ENCODE measurements around the gene GALNT17.

The GALNT17 gene

GRCh38 chr7:71285571-71286145 lies 153.7 kb downstream of the GALNT17 start:
- DNase-seq (ENCODE audit: low read depth in 3 of 3), result no peak

DNA sequence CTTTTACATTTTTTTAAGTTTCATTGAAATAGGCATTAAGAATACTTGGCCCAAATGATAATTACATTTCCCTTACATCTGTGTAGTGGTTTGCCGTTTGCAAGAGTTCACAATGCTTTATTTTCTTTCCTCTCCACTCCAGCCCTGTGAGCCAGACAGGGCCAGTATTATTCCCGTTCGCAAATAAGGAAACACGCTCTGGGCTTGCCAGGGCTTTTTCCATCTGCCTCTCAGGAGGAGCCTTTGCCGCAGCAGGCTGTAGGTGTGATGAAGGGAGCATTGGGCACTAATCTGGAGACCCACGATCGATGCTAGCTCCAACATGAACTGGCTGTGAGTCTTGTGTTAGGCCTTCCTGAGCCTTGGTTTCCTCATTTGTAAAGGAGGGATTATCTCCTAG lies 154.4 kb downstream of the GALNT17 start:
- DNase-seq (ENCODE audit: low read depth in 3 of 3), result no peak

DNA sequence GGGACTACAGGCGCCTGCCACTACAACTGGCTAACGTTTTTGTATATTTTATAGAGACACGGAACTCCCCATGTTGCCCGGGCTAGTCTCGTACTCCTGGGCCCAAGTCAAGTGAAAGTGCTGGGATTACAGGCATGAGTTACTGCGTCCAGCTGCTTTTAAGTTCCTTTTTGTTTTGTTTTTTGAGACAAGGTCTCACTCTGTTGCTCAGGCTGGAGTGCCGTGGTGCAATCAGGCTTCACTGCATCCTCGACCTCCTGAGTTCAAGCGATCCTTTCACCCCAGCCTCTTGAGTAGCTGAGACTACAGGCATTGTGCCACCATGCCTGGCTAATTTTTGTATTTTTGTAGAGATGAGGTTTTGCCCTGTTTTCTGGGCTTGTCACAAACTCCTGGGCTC lies 155.0 kb downstream of the GALNT17 start:
- no peak for DNase-seq (ENCODE audit: low read depth in 3 of 3)

DNA sequence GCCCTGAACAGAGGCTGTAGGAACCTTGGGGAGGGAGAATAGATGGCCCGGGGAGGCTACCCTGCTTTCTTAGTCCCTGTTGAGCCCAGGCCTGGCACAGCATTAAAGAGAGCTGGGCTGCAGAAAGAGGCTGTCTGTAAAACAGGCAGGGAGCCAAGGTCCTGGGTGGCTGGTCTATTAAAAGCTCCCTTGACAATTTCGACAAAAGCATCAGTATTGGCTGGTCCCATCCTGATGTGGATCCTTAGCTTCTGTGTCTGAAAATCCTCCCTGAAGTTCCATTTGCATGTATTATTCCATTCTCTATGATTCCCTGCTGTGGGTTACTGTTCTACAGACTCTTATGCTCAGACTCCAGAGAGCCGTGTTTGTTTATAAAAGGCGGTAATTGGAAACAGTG lies 158.5 kb downstream of the GALNT17 start:
- no peak for DNase-seq (ENCODE audit: low read depth in 3 of 3)

DNA sequence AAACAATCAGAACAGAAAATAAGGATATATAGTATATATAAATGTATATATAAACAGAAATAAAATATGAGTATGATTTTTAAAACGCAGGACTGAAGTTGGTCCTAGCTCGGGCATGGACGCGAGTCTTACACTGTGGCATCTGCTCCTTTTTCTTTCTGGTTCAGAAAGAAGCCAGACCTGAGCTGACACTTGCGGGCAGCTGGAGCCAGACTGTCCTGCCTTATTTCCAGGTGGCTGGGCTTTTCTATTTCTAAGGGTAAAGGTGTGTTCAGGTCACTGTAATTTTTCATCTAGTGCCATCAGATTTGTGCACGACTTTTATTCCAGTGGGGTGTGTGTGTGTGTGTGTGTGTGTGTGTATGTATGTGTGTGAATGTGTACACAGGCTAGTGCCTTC lies 166.4 kb downstream of the GALNT17 start:
- DNase-seq (ENCODE audit: low read depth in 3 of 3), result no peak

GRCh38 chr7:71300086-71300485 lies 168.1 kb downstream of the GALNT17 start:
- DNase-seq (ENCODE audit: low read depth in 3 of 3), result no peak

GRCh38 chr7:71300603-71301002 lies 168.7 kb downstream of the GALNT17 start:
- DNase-seq (ENCODE audit: low read depth in 3 of 3), result no peak

DNA sequence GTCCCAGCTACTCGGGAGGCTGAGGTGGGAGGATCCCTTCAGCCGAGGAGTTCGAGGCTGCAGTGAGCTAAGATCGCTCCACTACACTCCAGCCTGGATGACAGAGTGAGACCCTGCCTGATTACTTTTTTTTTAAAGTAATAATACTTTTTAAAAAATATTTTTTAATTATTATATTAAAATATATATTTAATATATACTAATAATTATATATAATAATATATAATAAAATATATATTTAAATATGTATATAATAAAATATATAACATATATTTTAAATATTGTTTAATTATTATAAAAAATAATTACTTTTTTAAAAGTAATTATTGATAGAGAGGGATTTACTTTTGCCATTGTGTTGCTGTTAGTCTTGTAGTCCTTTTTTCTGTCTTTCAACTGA lies 169.2 kb downstream of the GALNT17 start:
- DNase-seq (ENCODE audit: low read depth in 3 of 3), result no peak

- no peak for DNase-seq (ENCODE audit: low read depth in 3 of 3)
Observed at GRCh38 chr7:71303566-71303965, 171.6 kb downstream of the GALNT17 start.

GRCh38 chr7:71308096-71308495 lies 176.2 kb downstream of the GALNT17 start:
- DNase-seq (ENCODE audit: low read depth in 3 of 3), result no peak

- no peak for DNase-seq (ENCODE audit: low read depth in 3 of 3)
Observed at GRCh38 chr7:71311576-71311975, 179.6 kb downstream of the GALNT17 start.

- DNase-seq (ENCODE audit: low read depth in 3 of 3), result no peak
Observed at GRCh38 chr7:71312755-71313490, 181.0 kb downstream of the GALNT17 start.

- no peak for DNase-seq (ENCODE audit: low read depth in 3 of 3)
Observed at GRCh38 chr7:71313553-71313952, 181.6 kb downstream of the GALNT17 start.

DNA sequence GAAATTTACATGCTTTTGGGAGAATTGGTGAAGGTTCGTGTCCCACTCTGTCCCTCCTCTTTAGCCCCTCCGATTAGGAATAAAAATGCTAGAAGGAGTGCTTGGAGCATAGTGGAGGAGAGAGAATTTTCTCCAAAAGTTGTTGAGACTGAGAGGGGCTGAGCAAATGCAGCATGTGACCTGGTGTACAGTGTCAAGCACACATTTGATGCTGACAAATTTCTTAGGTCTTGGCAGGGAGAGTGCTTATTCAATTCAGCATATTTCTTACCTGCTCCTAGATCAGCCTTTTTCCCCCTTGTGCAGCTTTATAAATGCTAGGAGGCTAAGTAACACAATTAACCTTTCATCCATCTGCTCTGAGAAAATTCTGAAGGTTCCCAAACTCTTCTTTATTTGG lies 189.0 kb downstream of the GALNT17 start:
- no peak for DNase-seq (ENCODE audit: low read depth in 3 of 3)

- DNase-seq (ENCODE audit: low read depth in 3 of 3), result no peak
Observed at GRCh38 chr7:71322201-71322600, 190.3 kb downstream of the GALNT17 start.

GRCh38 chr7:71323726-71324125 lies 191.8 kb downstream of the GALNT17 start:
- no peak for DNase-seq (ENCODE audit: low read depth in 3 of 3)

GRCh38 chr7:71325151-71325550 lies 193.2 kb downstream of the GALNT17 start:
- DNase-seq (ENCODE audit: low read depth in 3 of 3), result no peak

DNA sequence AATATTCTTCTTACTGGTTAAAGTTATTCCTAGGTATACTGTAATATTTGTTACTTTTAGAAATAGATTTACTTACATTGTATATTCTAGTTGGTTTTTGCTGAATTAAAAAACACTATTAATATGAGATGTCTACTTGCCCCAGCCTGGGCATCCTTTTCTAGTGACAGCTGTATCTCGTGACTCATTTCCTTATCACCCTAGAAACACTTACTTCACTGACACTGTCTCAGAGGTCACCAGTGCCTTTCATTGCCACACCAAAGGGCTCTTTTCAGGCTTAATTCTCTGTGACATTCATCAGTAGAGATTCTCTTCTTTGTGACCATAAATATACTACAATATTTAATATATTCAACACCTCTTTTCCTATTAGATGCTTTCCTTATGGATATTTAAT lies 194.7 kb downstream of the GALNT17 start:
- no peak for DNase-seq (ENCODE audit: low read depth in 3 of 3)

DNA sequence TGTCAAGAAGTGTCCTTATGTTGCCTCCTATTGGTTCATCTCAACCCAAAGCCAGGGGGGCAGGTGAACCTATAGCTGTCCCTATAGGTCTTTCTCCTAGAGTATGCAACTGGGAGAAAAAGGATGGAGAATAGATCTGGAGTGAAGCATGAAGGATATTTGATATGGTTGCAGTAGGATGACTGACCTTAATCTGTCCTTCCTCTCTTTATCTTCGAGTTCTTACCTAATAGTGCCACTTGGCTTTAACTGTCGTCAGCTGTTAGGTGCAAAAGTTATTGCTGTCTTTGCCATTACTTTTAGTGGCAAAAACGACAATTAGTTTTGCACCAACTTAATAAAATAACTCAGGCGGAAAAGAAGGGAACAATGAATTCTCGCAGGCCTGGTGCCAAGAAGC lies 196.0 kb downstream of the GALNT17 start:
- DNase-seq (ENCODE audit: low read depth in 3 of 3), result no peak

GRCh38 chr7:71329030-71329660 lies 197.2 kb downstream of the GALNT17 start:
- DNase-seq (ENCODE audit: low read depth in 3 of 3), result no peak

DNA sequence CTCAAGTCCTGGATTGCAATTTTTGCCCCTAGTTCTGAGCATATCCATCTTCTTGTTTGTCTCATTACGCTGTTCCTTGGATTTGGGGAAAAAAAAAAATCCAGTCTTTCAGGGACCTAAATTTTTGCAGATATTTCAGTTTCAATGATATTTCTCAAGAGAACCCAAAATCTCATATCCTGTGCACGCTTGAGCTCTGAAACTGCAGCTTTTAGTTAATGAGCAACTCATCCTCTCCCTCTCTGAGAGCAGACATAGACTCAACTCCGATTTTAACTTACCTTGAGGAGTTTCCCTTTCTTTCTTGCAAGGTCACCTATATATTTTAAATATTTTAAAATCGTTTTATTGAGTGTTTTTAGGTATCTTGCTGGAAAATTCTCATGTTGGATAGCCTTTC lies 200.3 kb downstream of the GALNT17 start:
- no peak for DNase-seq (ENCODE audit: low read depth in 3 of 3)

DNA sequence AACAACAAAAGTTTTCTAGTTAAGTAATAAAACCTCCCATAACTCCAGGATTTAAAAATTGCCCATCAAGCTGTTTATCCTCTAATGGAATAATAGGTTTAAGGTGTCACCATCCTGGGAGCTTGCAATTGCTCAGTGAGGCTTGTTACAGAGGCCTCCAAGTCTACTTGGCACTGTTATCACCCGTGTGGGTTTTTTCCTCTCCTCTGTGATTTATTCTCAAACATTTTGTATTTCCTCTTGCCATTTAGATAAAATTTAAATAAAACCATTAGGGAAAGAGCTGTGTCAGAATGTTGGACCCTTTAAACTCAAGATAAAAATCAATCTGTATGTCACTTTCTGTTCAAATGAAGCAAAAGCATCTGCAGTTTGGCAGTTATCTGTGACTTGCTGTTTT lies 202.6 kb downstream of the GALNT17 start:
- no peak for DNase-seq (ENCODE audit: low read depth in 3 of 3)

GRCh38 chr7:71338866-71339265 lies 206.9 kb downstream of the GALNT17 start:
- DNase-seq (ENCODE audit: low read depth in 3 of 3), result no peak
